Heart left ventricle (tissue), 13 donors: ENCODE results near the gene HS6ST1.

Experiments
- POLR2A ChIP-seq, 2 donors: fragments of 450-650 bp; IDR thresholded peaks; one replicate each; pipeline ENCODE4 v1.6.1; 2017; ENCODE audit warnings: antibody characterized with exemption in 2 of 2, mild to moderate bottlenecking in 2 of 2, moderate library complexity in 2 of 2
- TF ChIP-seq, protein P1 (sequence below), 12 donors: fragments of 200-600 bp; sonication (generic) in 4 of 12; IDR thresholded peaks; one replicate each; pipeline versions ENCODE4 v1.5.0 to v1.8.0; 2018 to 2022; ENCODE audit warnings: antibody characterized with exemption in 12 of 12, mild to moderate bottlenecking in 5 of 12
- donor health status: ischemic (EF 13 %, LVEDD 7.1; RV severe dilation, severe dysfunction).
- donor health status: DM: no; HTN: yes; CAD: no.
- donor health status: DM: no; HTN: no; CAD: no.
- donor health status: ischemic (EF 25% LVEDD 6.9; RV normal size, moderate dysfunction).
- donor health status: ischemic (EF 25% LVEDD 5.7; RV mildly dilated, moderate dysfunction).
- donor health status: ischemic (EF 35%, LVEDD 5.7; RV mildly dilated, moderate dysfunction).
- donor health status: nonischemic (EF 11% LVEDD 7.7; RV severe dilation, severe dysfunction).
- donor health status: DM: yes; HTN: yes; CAD: no.
- donor health status: PGD.
- donor health status: ischemic (EF 29% LVEDD 5.4; RV normal size, mild dysfunction).
- donor health status: nonischemic (EF 23%, LVEDD 6.1; RV moderate dilation, normal function).

- TF ChIP-seq, protein P1, sequence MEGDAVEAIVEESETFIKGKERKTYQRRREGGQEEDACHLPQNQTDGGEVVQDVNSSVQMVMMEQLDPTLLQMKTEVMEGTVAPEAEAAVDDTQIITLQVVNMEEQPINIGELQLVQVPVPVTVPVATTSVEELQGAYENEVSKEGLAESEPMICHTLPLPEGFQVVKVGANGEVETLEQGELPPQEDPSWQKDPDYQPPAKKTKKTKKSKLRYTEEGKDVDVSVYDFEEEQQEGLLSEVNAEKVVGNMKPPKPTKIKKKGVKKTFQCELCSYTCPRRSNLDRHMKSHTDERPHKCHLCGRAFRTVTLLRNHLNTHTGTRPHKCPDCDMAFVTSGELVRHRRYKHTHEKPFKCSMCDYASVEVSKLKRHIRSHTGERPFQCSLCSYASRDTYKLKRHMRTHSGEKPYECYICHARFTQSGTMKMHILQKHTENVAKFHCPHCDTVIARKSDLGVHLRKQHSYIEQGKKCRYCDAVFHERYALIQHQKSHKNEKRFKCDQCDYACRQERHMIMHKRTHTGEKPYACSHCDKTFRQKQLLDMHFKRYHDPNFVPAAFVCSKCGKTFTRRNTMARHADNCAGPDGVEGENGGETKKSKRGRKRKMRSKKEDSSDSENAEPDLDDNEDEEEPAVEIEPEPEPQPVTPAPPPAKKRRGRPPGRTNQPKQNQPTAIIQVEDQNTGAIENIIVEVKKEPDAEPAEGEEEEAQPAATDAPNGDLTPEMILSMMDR (IDR thresholded peaks at IDR 0.05) = no peak
- TF ChIP-seq POLR2A (IDR thresholded peaks at IDR 0.05) = no peak
These were observed 23.0 kb upstream of the HS6ST1 start for GRCh38 chr2:128341621-128342020.
